Chondrocyte (in vitro differentiated cells): ENCODE measurements around the gene CACNB3. TPM values are rescaled to one million over a fixed set of nuclear protein-coding genes. Genes with fewer than 3 reads are reported as not detected.

Experiments used
- DNase-seq: peaks from one replicate; pipeline ENCODE4 v3.0.0; 2021; ENCODE audit warnings: mixed read lengths, low spot score
- H3K27ac Mint-ChIP-seq: one replicate; pipeline ENCODE4 v1.8.0; 2021; ENCODE audit warnings: mild to moderate bottlenecking, moderate library complexity, mixed read lengths; ENCODE audit not compliant: unreplicated experiment
- H3K27me3 Mint-ChIP-seq: 2 replicates; pipeline ENCODE4 v1.8.0; 2021; ENCODE audit warnings: low read depth, mixed read lengths
- H3K36me3 Mint-ChIP-seq: 2 replicates; pipeline ENCODE4 v1.8.0; 2021; ENCODE audit warnings: low read depth, mixed read lengths
- H3K4me1 Mint-ChIP-seq: 2 replicates; pipeline ENCODE4 v1.8.0; 2021; ENCODE audit warnings: low read depth, mild to moderate bottlenecking, mixed read lengths
- H3K4me3 Mint-ChIP-seq: one replicate; pipeline ENCODE4 v1.8.0; 2021; ENCODE audit warnings: mild to moderate bottlenecking, moderate library complexity, mixed read lengths; ENCODE audit not compliant: unreplicated experiment
- H3K9me3 Mint-ChIP-seq: 2 replicates; pipeline ENCODE4 v1.8.0; 2021; ENCODE audit warnings: low read depth, mixed read lengths
- total RNA-seq: library from RNA; stranded (reverse); gene quantifications from 3 replicates; pipeline ENCODE4 v1.2.1, GENCODE V29; 2021
- TF ChIP-seq, protein P1 (sequence below): fragments of 200-600 bp; sonication (generic); IDR thresholded peaks from 2 replicates; pipeline ENCODE4 v1.5.0; 2021; ENCODE audit warnings: antibody characterized with exemption, mild to moderate bottlenecking, moderate library complexity

The CACNB3 gene
- total RNA-seq, 1 donor from 2014 or later: 69.5 TPM

GRCh38 chr12:48822139-48822538 is 3.8 kb downstream of the CACNB3 start:
- peaks cover 21% of the 10 kb centered on the region for H3K36me3 Mint-ChIP-seq
- no peaks in the 10 kb centered on the region for H3K9me3 Mint-ChIP-seq
- no peak overlapping the region for H3K4me3 Mint-ChIP-seq
- H3K4me1 Mint-ChIP-seq: peaks cover 30% of the 10 kb centered on the region
- DNase-seq: no peak
- TF ChIP-seq, protein P1, sequence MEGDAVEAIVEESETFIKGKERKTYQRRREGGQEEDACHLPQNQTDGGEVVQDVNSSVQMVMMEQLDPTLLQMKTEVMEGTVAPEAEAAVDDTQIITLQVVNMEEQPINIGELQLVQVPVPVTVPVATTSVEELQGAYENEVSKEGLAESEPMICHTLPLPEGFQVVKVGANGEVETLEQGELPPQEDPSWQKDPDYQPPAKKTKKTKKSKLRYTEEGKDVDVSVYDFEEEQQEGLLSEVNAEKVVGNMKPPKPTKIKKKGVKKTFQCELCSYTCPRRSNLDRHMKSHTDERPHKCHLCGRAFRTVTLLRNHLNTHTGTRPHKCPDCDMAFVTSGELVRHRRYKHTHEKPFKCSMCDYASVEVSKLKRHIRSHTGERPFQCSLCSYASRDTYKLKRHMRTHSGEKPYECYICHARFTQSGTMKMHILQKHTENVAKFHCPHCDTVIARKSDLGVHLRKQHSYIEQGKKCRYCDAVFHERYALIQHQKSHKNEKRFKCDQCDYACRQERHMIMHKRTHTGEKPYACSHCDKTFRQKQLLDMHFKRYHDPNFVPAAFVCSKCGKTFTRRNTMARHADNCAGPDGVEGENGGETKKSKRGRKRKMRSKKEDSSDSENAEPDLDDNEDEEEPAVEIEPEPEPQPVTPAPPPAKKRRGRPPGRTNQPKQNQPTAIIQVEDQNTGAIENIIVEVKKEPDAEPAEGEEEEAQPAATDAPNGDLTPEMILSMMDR: no peak
- H3K27me3 Mint-ChIP-seq: no peaks in the 10 kb centered on the region
- no peak overlapping the region for H3K27ac Mint-ChIP-seq

DNA sequence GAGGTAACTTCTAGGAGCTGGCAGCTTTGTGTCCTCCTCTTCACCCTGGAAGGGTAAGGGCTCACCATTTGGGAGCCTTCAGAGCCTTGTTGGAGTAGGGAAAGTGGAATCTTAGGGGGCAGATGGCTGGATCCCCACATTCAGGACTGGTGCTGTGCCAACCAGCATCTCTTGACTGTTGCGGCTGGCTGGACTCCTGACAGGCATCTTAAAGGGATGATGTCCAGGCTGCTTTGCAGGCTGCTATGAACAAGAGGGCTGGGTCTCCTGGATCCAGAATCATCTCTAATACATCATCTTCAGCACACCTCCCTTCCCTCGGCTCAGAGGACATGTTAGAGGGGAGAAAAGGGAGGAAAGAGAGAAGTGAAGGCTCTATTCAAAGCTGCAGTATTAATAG is 4.4 kb downstream of the CACNB3 start:
- Mint-ChIP-seq H3K36me3 (peaks cover 21% of the 10 kb centered on the region), H3K27ac (no peak overlapping the region), H3K4me1 (peaks cover 24% of the 10 kb centered on the region), H3K4me3 (no peak overlapping the region), H3K27me3 (no peaks in the 10 kb centered on the region), H3K9me3 (no peaks in the 10 kb centered on the region)
- DNase-seq: no peak
- TF ChIP-seq, protein P1: no peak

DNA sequence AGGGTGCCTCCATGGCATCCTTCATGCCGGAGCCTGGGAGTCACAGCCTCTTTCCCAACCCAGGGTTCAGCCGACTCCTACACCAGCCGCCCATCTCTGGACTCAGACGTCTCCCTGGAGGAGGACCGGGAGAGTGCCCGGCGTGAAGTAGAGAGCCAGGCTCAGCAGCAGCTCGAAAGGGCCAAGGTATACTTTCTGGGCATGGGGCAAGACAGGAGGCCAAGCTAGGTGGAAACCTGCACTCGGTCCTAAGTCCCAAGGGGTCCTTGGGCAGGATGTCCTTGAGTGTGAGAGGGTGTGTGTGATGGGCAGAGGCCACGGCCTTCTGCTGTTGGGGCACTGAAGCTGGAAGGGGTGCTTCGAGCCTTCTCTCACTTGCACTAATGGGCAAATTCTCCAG is 5.0 kb downstream of the CACNB3 start:
- Mint-ChIP-seq H3K9me3 (no peaks in the 10 kb centered on the region), H3K4me1 (peaks cover 19% of the 10 kb centered on the region), H3K27ac (no peak overlapping the region), H3K4me3 (no peak overlapping the region), H3K36me3 (peaks cover 21% of the 10 kb centered on the region), H3K27me3 (no peaks in the 10 kb centered on the region)
- TF ChIP-seq, protein P1: no peak
- DNase-seq: no peak

- Mint-ChIP-seq H3K27me3 (no peaks in the 10 kb centered on the region), H3K4me3 (no peak overlapping the region), H3K27ac (no peak overlapping the region), H3K4me1 (peaks cover 15% of the 10 kb centered on the region), H3K36me3 (peaks cover 24% of the 10 kb centered on the region), H3K9me3 (no peaks in the 10 kb centered on the region)
- TF ChIP-seq, protein P1: no peak
- no peak for DNase-seq
Observed at GRCh38 chr12:48824112-48824511, 5.8 kb downstream of the CACNB3 start.

DNA sequence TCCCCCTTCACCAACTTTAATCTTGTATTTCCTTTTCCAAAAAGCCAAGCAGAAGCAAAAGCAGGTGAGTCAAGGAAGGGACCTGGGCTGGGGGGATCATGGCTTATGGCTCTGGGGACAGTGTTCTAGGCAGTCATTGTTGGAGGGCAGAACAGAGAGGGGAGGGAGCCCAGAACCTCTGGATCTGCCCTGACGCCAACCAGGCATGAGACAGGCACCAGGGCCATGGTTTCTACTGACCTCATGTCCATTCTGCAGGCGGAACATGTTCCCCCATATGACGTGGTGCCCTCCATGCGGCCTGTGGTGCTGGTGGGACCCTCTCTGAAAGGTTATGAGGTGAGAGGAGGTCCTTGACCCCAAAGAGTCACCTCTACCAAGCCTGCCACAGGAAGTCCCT is 6.6 kb downstream of the CACNB3 start:
- no peaks in the 10 kb centered on the region for H3K27me3 Mint-ChIP-seq
- no peak for DNase-seq
- TF ChIP-seq, protein P1: no peak
- H3K9me3 Mint-ChIP-seq: no peaks in the 10 kb centered on the region
- H3K36me3 Mint-ChIP-seq: peaks cover 26% of the 10 kb centered on the region
- H3K27ac Mint-ChIP-seq: no peak overlapping the region
- peaks cover 7% of the 10 kb centered on the region for H3K4me1 Mint-ChIP-seq
- H3K4me3 Mint-ChIP-seq: no peak overlapping the region
